ENCODE measurements around the gene CALML6.
"Not testable (repeated sequence)": the region's sequence is repeated elsewhere in the genome, so short reads cannot be mapped to it uniquely, and the experiment has no call there.

Gene CALML6

GRCh38 chr1:1926886-1927660 is 12.0 kb downstream of the CALML6 start:
- no peak for DNase-seq

GRCh38 chr1:1927751-1928150 is 12.7 kb downstream of the CALML6 start:
- DNase-seq: no peak

GRCh38 chr1:1928231-1929101 is 13.4 kb downstream of the CALML6 start:
- no peak for DNase-seq

GRCh38 chr1:1929102-1929638 is 14.1 kb downstream of the CALML6 start:
- no peak for DNase-seq

GRCh38 chr1:1929639-1930545 is 14.8 kb downstream of the CALML6 start:
- DNase-seq: no peak

GRCh38 chr1:1934848-1935247 is 19.8 kb downstream of the CALML6 start:
- DNase-seq: not testable (repeated sequence)

- DNase-seq: no peak
These were observed 22.0 kb downstream of the CALML6 start for GRCh38 chr1:1937061-1937460.

GRCh38 chr1:1937549-1938275 is 22.7 kb downstream of the CALML6 start:
- no peak for DNase-seq

- DNase-seq: no peak
These were observed 23.2 kb downstream of the CALML6 start for GRCh38 chr1:1938276-1938573.

GRCh38 chr1:1938613-1939295 is 23.7 kb downstream of the CALML6 start:
- no peak for DNase-seq

- DNase-seq: no peak
These were observed 24.4 kb downstream of the CALML6 start for GRCh38 chr1:1939296-1940122.

- no peak for DNase-seq
These were observed 25.0 kb downstream of the CALML6 start for GRCh38 chr1:1940123-1940425.

GRCh38 chr1:1941211-1941841 is 26.3 kb downstream of the CALML6 start:
- DNase-seq: no peak

- no peak for DNase-seq
These were observed 27.1 kb downstream of the CALML6 start for GRCh38 chr1:1941868-1942752.

GRCh38 chr1:1942753-1943656 is 27.9 kb downstream of the CALML6 start:
- DNase-seq: no peak

- DNase-seq: peak; percentile 49
These were observed 28.9 kb downstream of the CALML6 start for GRCh38 chr1:1943834-1944570.

GRCh38 chr1:1945782-1946393 is 30.8 kb downstream of the CALML6 start:
- DNase-seq: no peak
